AG04450 (cell line): ENCODE measurements around the gene TMED4. TPM values are rescaled to one million over a fixed set of nuclear protein-coding genes. Genes with fewer than 3 reads are reported as not detected.
A peak's percentile ranks its signal among the peaks of the same experiment; 100 is the strongest.

ENCODE experiments used
- CTCF ChIA-PET: fragments of 300-600, 350-600 bp; formaldehyde crosslinking; extraction: SDS; loops from one replicate; lab custom pipeline; 2022; ENCODE audit warnings: antibody characterized with exemption, inconsistent platforms; lab: Charles Lee
- POLR2A ChIA-PET: fragments of 350-600 bp; formaldehyde crosslinking; extraction: SDS; loops from one replicate; lab custom pipeline; 2021; ENCODE audit warnings: antibody characterized with exemption, inconsistent platforms; lab: Yijun Ruan, JAX
- DNase-seq: peaks from one replicate; pipeline ENCODE4 v3.0.0-alpha.2; 2011; ENCODE audit warnings: low read depth, low spot score
- H3K27ac ChIP-seq: one replicate; pipeline ENCODE4 v1.5.1; 2012; ENCODE audit warnings: low read depth, low read length, control low read depth
- H3K27me3 ChIP-seq: one replicate; pipeline ENCODE4 v1.6.0; 2012; ENCODE audit warnings: low read length; ENCODE audit not compliant: control insufficient read depth, insufficient read depth
- H3K4me3 ChIP-seq: 2 replicates; pipeline ENCODE4 v1.5.1; 2011; ENCODE audit warnings: mild to moderate bottlenecking, low read depth, low read length, control low read depth
- H3K9me3 ChIP-seq: 2 replicates; pipeline ENCODE4 v1.5.1; 2012; ENCODE audit warnings: low read length; ENCODE audit not compliant: control insufficient read depth, insufficient read depth
- CTCF ChIP-seq: IDR thresholded peaks from 2 replicates; pipeline ENCODE4 v1.5.1; 2011; ENCODE audit warnings: low read depth, low read length, control low read depth, inconsistent platforms
- polyA minus RNA-seq: library from RNA; depleted of rRNA, polyadenylated mRNA; stranded (reverse); fragments of >200 nt; gene quantifications from 2 replicates; pipeline ENCODE4 v1.2.3, GENCODE V29; 2011; rRNA and poly(A)+ RNA removed
- polyA plus RNA-seq: library from polyadenylated mRNA; depleted of rRNA; stranded (reverse); fragments of >200 nt; gene quantifications from 2 replicates; pipeline ENCODE4 v1.2.3, GENCODE V29; 2011; rRNA removed

The TMED4 gene
- polyA plus RNA-seq (76.4 and 78.4 TPM in 2 replicates), polyA minus RNA-seq (51.1 and 62.2 TPM in 2 replicates)

- peak; percentile 98 for DNase-seq
- ChIA-PET POLR2A (interaction anchor here (0.5 to 2.0 kb wide), 8 partner anchors 9 to 417 kb away, joined by 3 to 11 read pairs (median 3); partner anchors contain the start of gene DDX56), CTCF (interaction anchor here (1.2 to 1.7 kb wide), 2 partner anchors 137 to 554 kb away, joined by 5 to 6 read pairs; no protein-coding TSS in a partner anchor)
- Histone ChIP-seq H3K27me3 (peaks cover 5% of the 10 kb centered on the region), H3K27ac (peak within 1 kb of the TSS; percentile 95), H3K9me3 (no peaks in the 10 kb centered on the region; the same call in 1 of the 2 replicates), H3K4me3 (peak within 1 kb of the TSS; percentile 94)
- no peak for TF ChIP-seq CTCF
Observed at GRCh38 chr7:44581879-44582603, at the start of gene TMED4. Gene TMED4, minus strand, starts transcription at chr7:44582231. Its CDS starts 25 bp downstream, at chr7:44582206.

DNA sequence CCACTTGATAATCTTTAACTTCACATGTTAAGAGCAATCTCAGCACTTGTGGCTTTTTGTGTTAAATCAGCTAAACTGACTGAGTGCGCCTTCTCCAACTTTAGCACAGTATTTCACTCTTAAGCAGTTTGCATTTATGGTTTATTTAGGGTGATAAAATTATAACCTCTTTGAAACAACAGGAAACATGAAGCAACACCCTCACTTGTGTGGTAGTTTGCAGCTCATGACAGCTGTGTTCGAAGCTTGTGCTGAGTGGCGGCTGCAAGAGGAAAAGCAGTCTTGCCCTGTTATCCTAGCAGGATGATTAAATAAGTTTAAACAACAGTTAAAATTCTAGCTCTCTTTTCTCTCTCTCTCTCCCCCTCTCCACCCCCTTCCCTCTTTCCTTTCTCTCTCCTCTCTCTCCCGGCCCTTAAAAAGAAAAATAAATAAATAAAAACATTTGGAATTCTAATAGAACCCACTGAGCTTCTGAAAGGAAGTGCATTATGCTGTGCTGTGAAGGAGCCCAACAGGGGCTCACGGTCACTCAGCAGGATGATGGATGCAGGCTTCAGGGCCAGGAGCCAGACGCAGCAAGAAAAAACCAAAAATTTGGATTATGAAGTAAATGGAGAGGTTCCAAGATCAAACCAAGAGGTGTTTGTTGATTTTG lies 49.6 kb upstream of the TMED4 start:
- H3K27me3 ChIP-seq = no peaks in the 10 kb centered on the region
- POLR2A ChIA-PET = interaction anchor here (0.8 to 1.5 kb wide), 4 partner anchors 9 to 166 kb away, joined by 3 to 7 read pairs (median 5); partner anchors contain the start of gene OGDH
- CTCF ChIA-PET = interaction anchor here (0.6 kb wide), 2 partner anchors 41 to 136 kb away, joined by 3 to 4 read pairs; no protein-coding TSS in a partner anchor
- H3K4me3 ChIP-seq = no peak overlapping the region
- no peak for DNase-seq
- H3K9me3 ChIP-seq = no peaks in the 10 kb centered on the region
- H3K27ac ChIP-seq = no peak overlapping the region
- TF ChIP-seq CTCF = no peak

DNA sequence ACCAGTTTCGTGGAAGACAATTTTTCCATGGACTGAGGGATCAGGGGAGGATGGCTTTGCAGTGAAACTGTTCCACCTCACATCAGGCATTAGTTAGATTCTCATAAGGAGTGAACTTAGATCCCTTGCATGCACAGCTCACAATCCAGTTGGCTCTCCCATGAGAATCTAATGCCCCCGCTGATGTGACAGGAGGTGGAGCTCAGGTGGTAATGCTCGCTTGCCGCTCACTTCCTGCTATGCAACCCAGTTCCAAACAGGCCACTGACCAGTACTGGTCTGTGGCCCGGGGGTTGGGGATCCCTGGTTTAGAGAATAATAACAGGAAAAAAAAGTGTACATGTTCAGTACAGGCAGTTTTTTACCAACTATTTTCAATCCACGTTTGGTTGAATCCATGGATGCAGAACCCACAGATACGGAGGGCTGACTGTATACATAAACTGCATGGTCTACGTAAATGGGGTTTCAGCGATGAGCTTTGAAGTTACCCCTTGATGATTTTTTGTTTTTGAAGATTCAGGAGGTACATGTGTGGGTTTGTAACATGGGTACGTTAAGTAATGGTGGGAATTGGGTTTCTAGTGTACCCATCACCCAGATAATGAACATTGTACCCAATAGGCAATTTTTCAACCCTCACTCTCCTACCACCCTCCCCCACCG lies 48.9 kb upstream of the TMED4 start:
- Histone ChIP-seq H3K27me3 (no peaks in the 10 kb centered on the region), H3K4me3 (no peak overlapping the region), H3K27ac (no peak overlapping the region), H3K9me3 (no peaks in the 10 kb centered on the region)
- CTCF ChIA-PET = interaction anchor here (0.6 kb wide), 1 partner anchor 137 kb away, joined by 4 read pairs; no protein-coding TSS in a partner anchor
- DNase-seq = no peak
- POLR2A ChIA-PET = interaction anchor here (0.8 to 1.5 kb wide), 4 partner anchors 9 to 167 kb away, joined by 3 to 7 read pairs (median 5); partner anchors contain the start of gene OGDH
- TF ChIP-seq CTCF = no peak

- ChIA-PET POLR2A (no interaction called here), CTCF (no interaction called here)
- no peaks in the 10 kb centered on the region for H3K27me3 ChIP-seq
- no peaks in the 10 kb centered on the region for H3K9me3 ChIP-seq
- no peak overlapping the region for H3K27ac ChIP-seq
- TF ChIP-seq CTCF = no peak
- no peak for DNase-seq
- no peak overlapping the region for H3K4me3 ChIP-seq
Observed at GRCh38 chr7:44629829-44630522, 47.9 kb upstream of the TMED4 start.
